Keratinocyte (primary cell): ENCODE results near the gene SDK1. TPM values are rescaled to one million over a fixed set of nuclear protein-coding genes. Genes with fewer than 3 reads are reported as not detected.

Experiments
- DNase-seq: peaks from one replicate; pipeline ENCODE4 v3.0.0-alpha.2; 2011; ENCODE audit warnings: low read depth, missing footprints, low spot score
- FAIRE-seq: peaks from 2 replicates; lab custom pipeline; 2011; peaks lifted over from hg19 to GRCh38; lab: Jason Lieb, UNC
- H2AFZ ChIP-seq: 2 replicates; pipeline ENCODE4 v1.6.0; 2012; ENCODE audit warnings: low read length, control low read depth, inconsistent platforms; ENCODE audit not compliant: control insufficient read depth
- H3K27ac ChIP-seq: 2 replicates; pipeline ENCODE4 v1.5.1; 2011; ENCODE audit warnings: low read length; ENCODE audit not compliant: control insufficient read depth, insufficient read depth
- H3K27me3 ChIP-seq: 3 replicates; pipeline ENCODE4 v1.6.0; 2011; ENCODE audit warnings: low read length; ENCODE audit not compliant: control insufficient read depth, insufficient read depth; ENCODE audit errors: extremely low read depth
- H3K36me3 ChIP-seq, 2 experiments: 2 replicates in 1 of 2; 3 replicates in 1 of 2; pipeline ENCODE4 v1.5.1; 2011; ENCODE audit warnings: low read length in 2 of 2, mild to moderate bottlenecking in 1 of 2; ENCODE audit not compliant: control insufficient read depth in 2 of 2, insufficient read depth in 2 of 2; ENCODE audit errors: extremely low read depth in 1 of 2
- H3K4me1 ChIP-seq: 3 replicates; pipeline ENCODE4 v1.5.1; 2011; ENCODE audit warnings: low read length; ENCODE audit not compliant: control insufficient read depth, insufficient read depth; ENCODE audit errors: extremely low read depth
- H3K4me2 ChIP-seq: 3 replicates; pipeline ENCODE4 v1.6.0; 2011; ENCODE audit warnings: low read depth, low read length; ENCODE audit not compliant: control insufficient read depth, insufficient read depth; ENCODE audit errors: extremely low read depth
- H3K4me3 ChIP-seq, 3 experiments: fragments of 200-600 bp in 1 of 3; sonication (generic) in 1 of 3; 2 replicates in 2 of 3; 3 replicates in 1 of 3; pipeline ENCODE4 v1.5.1; 2011 to 2016; ENCODE audit warnings: low read length in 3 of 3, mild to moderate bottlenecking in 3 of 3, control low read depth in 2 of 3, inconsistent platforms in 1 of 3, low read depth in 1 of 3, mixed read lengths in 1 of 3, mixed run types in 1 of 3, moderate library complexity in 1 of 3; ENCODE audit not compliant: control insufficient read depth in 2 of 3, insufficient read depth in 2 of 3; ENCODE audit errors: extremely low read depth in 1 of 3
- H3K79me2 ChIP-seq: 2 replicates; pipeline ENCODE4 v1.6.0; 2012; ENCODE audit warnings: low read length; ENCODE audit not compliant: control insufficient read depth, insufficient read depth
- H3K9ac ChIP-seq: 3 replicates; pipeline ENCODE4 v1.6.0; 2011; ENCODE audit warnings: low read length; ENCODE audit not compliant: control insufficient read depth, insufficient read depth; ENCODE audit errors: extremely low read depth
- H3K9me1 ChIP-seq: 3 replicates; pipeline ENCODE4 v1.6.0; 2011; ENCODE audit warnings: low read length; ENCODE audit not compliant: control insufficient read depth, insufficient read depth; ENCODE audit errors: extremely low read depth
- H3K9me3 ChIP-seq: 2 replicates; pipeline ENCODE4 v1.5.1; 2012; ENCODE audit warnings: low read depth, low read length; ENCODE audit not compliant: control insufficient read depth
- H4K20me1 ChIP-seq: 3 replicates; pipeline ENCODE4 v1.6.0; 2011; ENCODE audit warnings: low read length; ENCODE audit not compliant: control insufficient read depth, insufficient read depth; ENCODE audit errors: extremely low read depth
- CTCF ChIP-seq, 3 experiments: IDR thresholded peaks in 1 of 3; conservative IDR thresholded peaks in 1 of 3; optimal IDR thresholded peaks in 1 of 3; 2 replicates in 2 of 3; 3 replicates in 1 of 3; pipeline versions ENCODE3 to v1.5.1; 2011; ENCODE audit warnings: low read length in 3 of 3, mild to moderate bottlenecking in 3 of 3, moderate library complexity in 2 of 3, control low read depth in 1 of 3, inconsistent platforms in 1 of 3; ENCODE audit not compliant: insufficient read depth in 2 of 3; ENCODE audit errors: extremely low read depth in 1 of 3
- EZH2 ChIP-seq: IDR thresholded peaks from one replicate; pipeline ENCODE4 v1.6.1; 2012; ENCODE audit warnings: inconsistent platforms, mild to moderate bottlenecking, low read length, moderate library complexity
- dilution Hi-C: fragments of 300-500 bp; cut with MboI; formaldehyde crosslinking; loops from one replicate; pipeline ENCODE4 v1.7.0; 2020; ENCODE audit warnings: low sequenced_read_pairs; ENCODE audit not compliant: extremely low pct_ligation_motif_present
- polyA plus RNA-seq, 5 experiments: library from polyadenylated mRNA; depleted of rRNA in 3 of 5; stranded (reverse) in 3 of 5; stranded (forward) in 1 of 5; unstranded in 1 of 5; fragments of >200 nt; gene quantifications; 1 replicate in 1 of 5; 2 replicates in 3 of 5; 3 replicates in 1 of 5; pipeline versions ENCODE4 v1.2.1 to v1.2.3, GENCODE V29; 2011 to 2012; ENCODE audit warnings: missing spikeins in 2 of 5, low read depth in 1 of 5, low replicate concordance in 1 of 5

Gene SDK1
- polyA plus RNA-seq, 1 donor (not counting 4 experiments of a cell fraction or from before 2014, with no cell fraction given): 0.66 TPM

GRCh38 chr7:4015996-4016395 is 714.9 kb downstream of the SDK1 start:
- Histone ChIP-seq H3K27me3 (no peaks in the 10 kb centered on the region), H3K9me3 (peaks cover 6% of the 10 kb centered on the region)

GRCh38 chr7:4017081-4017480 is 716.0 kb downstream of the SDK1 start:
- Histone ChIP-seq H4K20me1 (no peaks in the 10 kb centered on the region), H3K27ac (no peak overlapping the region), H3K9ac (no peak overlapping the region), H3K36me3 (peaks cover 0 to 7% of the 10 kb centered on the region in 2 experiments), H3K4me1 (no peaks in the 10 kb centered on the region), H3K27me3 (no peaks in the 10 kb centered on the region), H3K79me2 (no peaks in the 10 kb centered on the region), H3K9me3 (peaks cover 6% of the 10 kb centered on the region), H3K4me3 (no peak overlapping the region), H2AFZ (no peak overlapping the region), H3K4me2 (no peak overlapping the region), H3K9me1 (no peaks in the 10 kb centered on the region)
- FAIRE-seq (no peak), DNase-seq (no peak)
- TF ChIP-seq EZH2 (no peak), CTCF (optimal IDR thresholded peaks at IDR 0.05 in 1 of 3, IDR thresholded peaks at IDR 0.05 in 1 of 3, conservative IDR thresholded peaks at IDR 0.05 in 1 of 3; ENCODE audit: extremely low read depth in 1 of 3, insufficient read depth in 2 of 3, low read length in 3 of 3) (no peak)
- dilution Hi-C loops: no loop called here

More at GRCh38 chr7:4015996-4016395, 714.9 kb downstream of the SDK1 start:
- Histone ChIP-seq H3K36me3 (peaks cover 0 to 7% of the 10 kb centered on the region in 2 experiments), H3K79me2 (no peaks in the 10 kb centered on the region), H3K9ac (no peak overlapping the region), H3K4me2 (no peak overlapping the region), H3K27ac (no peak overlapping the region), H4K20me1 (no peaks in the 10 kb centered on the region), H3K4me3 (no peak overlapping the region), H2AFZ (no peak overlapping the region), H3K4me1 (no peaks in the 10 kb centered on the region), H3K9me1 (no peaks in the 10 kb centered on the region)
- FAIRE-seq: no peak
- dilution Hi-C loops: no loop called here
- no peak for DNase-seq
- TF ChIP-seq EZH2: no peak
- TF ChIP-seq CTCF (optimal IDR thresholded peaks at IDR 0.05 in 1 of 3, IDR thresholded peaks at IDR 0.05 in 1 of 3, conservative IDR thresholded peaks at IDR 0.05 in 1 of 3; ENCODE audit: extremely low read depth in 1 of 3, insufficient read depth in 2 of 3, low read length in 3 of 3): no peak
